ENCODE results near the gene DLST. TPM values are rescaled to one million over a fixed set of nuclear protein-coding genes. Genes with fewer than 3 reads are reported as not detected.
A peak's percentile ranks its signal among the peaks of the same experiment; 100 is the strongest.

The DLST gene
- total RNA-seq, 1 donor, result 92.4 TPM

DNA sequence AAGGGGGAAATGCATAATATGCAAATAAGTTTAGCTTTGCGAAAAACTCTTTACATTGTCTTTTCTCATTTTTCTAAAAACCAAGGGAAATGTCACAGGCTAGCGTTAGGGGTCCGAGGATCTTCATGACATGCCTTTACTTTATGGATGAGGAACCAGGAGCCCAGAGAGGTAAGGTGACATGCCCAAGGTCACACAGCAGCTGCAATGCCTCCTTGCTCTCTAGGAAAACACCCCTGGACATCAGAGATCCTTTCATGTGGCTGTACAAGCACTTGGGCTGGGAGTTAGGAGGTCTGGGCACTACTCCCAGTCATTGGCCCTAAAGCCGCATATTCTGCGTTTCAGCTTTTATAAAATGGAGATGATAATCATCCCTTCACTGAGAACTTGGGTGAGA is 6.5 kb upstream of the DLST start:
- peaks cover 19% of the 10 kb centered on the region for H3K4me1 ChIP-seq (ENCODE audit: insufficient read depth, low read length)
- H3K27me3 ChIP-seq (ENCODE audit: insufficient read depth, low read length), result no peaks in the 10 kb centered on the region
- no peak overlapping the region for H3K4me3 ChIP-seq (ENCODE audit: low read length)
- H3K9me3 ChIP-seq (ENCODE audit: low read depth, low read length), result no peaks in the 10 kb centered on the region

DNA sequence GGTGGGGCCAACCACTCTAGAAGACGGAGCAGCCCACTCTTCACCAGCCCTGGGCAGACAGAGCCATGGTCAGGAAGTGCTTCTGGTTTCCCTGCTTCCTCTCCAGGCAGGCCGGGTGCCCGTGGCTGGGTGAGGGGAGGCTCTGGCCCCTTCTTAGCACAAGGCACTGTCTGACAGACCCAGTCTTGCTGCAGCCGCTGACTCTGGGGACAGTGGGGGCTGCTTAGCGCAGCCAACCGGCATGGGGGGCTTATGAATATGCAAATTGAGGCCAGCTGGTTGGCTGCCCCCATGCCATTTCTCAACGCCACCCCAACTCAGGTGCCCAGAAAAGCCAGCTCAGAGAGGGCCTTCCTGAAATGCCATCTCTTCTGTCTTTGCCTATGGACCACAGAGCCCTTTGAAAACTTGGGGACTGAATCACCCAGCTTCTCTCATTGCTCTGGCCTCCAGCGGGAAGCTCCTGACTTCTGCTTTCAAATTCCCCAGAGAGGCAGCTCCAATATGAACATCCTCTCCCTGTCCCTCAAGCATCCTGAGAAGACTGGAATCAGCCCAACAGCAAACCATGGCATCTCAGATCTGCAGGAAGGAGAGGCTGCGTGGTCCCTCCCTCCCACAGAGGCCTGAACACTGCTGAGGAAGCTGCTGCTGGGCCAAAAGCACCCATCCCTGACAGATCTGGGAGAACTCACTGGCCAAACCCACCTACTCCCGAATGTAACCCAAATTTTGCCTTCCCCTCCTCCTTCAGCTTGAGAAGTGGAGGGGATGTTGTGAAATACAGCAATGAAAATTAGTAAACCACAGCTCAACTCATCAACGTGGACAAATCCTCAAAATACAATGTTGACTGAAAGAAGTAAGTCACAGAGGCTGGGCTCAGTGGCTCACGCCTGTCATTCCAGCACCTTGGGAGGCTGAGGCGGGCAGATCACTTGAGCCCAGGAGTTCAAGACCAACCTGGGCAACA is 5.5 kb upstream of the DLST start, which contains the start of gene PROX2:
TSS of gene PROX2 (minus strand) at position 205 of the 973 bp plus-strand sequence. CDS start 12,311 bp downstream, outside the sequence.
- H3K9me3 ChIP-seq (ENCODE audit: low read depth, low read length), result no peaks in the 10 kb centered on the region
- no peak within 1 kb of the TSS for H3K4me3 ChIP-seq (ENCODE audit: low read length)
- no peaks in the 10 kb centered on the region for H3K27me3 ChIP-seq (ENCODE audit: insufficient read depth, low read length)
- peaks cover 25% of the 10 kb centered on the region for H3K4me1 ChIP-seq (ENCODE audit: insufficient read depth, low read length)

DNA sequence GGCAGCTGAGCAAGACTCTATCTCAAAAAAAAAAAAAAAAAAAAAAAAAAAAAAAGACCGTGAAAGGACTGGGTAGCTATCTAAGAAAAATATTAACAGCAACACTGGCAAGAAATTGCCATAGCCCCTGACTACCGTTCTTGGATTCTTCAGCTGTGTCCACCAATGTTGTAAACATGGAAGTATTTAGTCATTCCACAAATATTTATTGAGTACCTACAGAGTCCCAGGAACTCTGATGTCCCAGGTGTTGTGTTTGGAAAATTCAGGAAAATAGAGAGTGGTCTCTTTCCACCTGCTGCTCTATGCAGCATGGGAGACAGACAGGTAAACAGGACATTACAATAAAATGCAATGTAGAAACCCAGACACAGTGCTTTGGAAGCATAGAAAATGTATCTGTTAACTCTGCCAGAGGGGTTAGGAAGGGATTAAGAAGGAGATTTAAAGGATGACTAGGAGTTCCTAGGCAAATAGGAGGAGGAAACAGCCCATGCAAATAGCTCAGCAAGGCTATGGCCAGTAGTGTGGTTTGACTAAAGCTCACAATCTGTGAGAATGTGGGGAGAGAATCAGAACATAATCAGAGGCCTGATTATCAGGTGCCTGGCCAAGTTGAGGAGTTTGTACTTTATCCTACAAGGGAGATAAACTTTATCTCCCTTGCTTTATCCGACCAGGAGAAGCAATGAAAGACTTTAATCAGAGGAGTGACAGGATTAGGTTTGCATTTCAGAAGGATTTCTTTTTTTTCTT is 2.1 kb upstream of the DLST start:
- Histone ChIP-seq H3K27me3 (ENCODE audit: insufficient read depth, low read length) (no peaks in the 10 kb centered on the region), H3K4me3 (ENCODE audit: low read length) (no peak overlapping the region), H3K4me1 (ENCODE audit: insufficient read depth, low read length) (peaks cover 51% of the 10 kb centered on the region), H3K9me3 (ENCODE audit: low read depth, low read length) (no peaks in the 10 kb centered on the region)

DNA sequence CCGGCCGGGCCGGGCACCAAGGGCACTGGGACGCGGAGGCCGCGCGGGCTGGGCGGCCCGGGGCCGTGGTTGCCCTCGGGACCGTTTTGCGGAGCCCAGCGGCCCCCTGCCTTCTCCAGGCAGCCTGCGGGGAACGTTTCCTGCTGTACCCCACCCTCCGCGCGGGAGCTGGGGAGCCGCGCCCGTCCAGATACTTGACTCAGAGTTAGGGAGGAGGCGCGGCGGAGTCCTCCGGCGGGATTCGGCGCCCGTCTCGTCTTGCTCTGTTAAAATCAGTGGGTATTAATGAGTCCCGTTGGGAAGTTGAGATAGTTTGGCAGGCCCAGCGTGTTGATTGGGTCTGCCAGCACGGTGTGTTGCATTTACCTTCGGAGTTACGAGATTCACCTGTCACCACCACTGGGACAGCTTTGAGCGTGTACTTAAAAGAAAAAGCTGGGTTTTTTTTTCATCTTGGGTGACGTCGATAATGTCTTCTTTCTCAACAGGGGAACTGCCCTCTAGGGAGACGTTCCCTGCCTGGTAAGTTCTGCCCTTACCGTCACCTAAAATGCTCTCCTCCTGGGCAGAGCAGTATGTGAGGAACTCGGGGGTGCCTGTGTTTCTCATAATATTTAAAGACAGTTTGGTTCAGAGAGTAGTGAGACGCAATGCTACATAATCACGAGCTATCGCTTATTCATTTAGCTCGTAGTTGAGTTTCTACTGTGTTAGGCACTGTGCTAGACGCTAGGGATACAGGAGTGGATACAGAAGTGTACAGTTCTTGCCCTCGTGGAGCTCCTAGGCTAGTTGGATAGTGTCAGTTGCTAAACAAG is 596 bp downstream of the DLST start:
- Histone ChIP-seq H3K9me3 (ENCODE audit: low read depth, low read length) (no peaks in the 10 kb centered on the region), H3K27me3 (ENCODE audit: insufficient read depth, low read length) (no peaks in the 10 kb centered on the region), H3K4me1 (ENCODE audit: insufficient read depth, low read length) (peaks cover 44% of the 10 kb centered on the region), H3K4me3 (ENCODE audit: low read length) (peak overlapping the region; percentile 99)

DNA sequence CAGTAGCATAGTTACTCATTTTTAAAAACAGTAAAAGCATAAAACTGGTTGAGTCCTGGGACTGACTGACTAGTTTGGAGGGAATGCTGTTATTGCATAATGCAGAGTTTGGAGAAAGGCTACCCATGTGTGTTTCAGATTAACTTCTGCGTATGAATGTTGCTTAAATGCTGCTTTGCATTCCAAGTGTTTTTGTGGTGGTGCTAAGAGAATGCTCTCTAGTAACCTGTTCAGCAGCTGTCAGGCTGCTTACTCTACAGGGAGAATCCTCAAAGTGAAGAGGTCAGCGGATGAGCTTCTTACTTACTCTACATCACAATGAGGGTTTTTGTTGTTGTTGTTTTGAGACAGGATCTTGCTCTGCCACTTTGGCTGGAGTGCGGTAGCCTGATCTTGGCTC is 4.3 kb downstream of the DLST start:
- Histone ChIP-seq H3K4me1 (ENCODE audit: insufficient read depth, low read length) (peaks cover 44% of the 10 kb centered on the region), H3K27me3 (ENCODE audit: insufficient read depth, low read length) (no peaks in the 10 kb centered on the region), H3K9me3 (ENCODE audit: low read depth, low read length) (no peaks in the 10 kb centered on the region), H3K4me3 (ENCODE audit: low read length) (no peak overlapping the region)

DNA sequence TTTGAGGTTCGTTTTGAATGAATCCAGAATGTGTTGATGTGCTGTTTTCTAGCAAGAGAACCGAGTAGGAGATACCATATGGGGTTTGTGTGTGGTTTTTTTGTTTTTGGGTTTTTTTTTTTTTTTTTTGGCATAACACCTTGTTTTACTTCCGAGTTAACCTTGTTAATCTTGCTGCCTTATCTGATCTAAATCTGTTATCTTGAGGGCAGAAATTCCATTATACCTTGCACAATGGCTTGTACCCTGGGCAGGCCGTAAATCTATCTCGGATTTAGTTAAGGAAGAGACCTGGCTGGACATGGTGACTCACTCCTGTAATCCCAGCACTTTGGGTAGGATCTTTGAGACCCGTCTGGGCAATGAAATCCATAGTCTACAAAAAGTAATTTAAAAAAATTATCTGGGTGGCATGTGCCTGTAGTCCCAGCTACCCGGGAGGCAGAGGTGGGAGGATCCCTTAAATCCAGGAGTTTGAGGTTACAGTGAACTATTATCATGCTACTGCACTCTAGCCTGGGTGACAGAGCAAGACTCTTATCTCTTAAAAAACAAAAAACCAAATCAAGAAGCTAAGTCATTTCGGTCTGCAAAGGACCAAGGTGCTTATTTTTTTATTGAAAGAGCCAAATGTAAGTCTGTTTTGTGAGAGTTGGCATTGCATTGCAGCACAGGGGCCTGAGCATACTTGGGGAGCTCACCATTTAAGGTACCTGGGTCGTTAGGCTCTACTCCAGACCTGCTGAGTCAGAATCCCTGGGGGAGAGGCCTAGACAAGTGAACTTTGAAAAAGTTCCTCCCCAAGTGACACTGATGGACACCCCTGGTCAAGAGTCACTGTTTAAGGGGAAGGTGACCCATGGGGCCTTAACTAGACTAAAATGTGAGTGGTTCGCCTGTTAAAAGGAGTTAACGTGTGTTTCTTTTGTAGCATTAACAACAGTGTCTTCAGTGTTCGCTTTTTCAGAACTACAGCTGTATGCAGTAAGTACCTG is 6.7 kb downstream of the DLST start:
- Histone ChIP-seq H3K9me3 (ENCODE audit: low read depth, low read length) (no peaks in the 10 kb centered on the region), H3K27me3 (ENCODE audit: insufficient read depth, low read length) (no peaks in the 10 kb centered on the region), H3K4me1 (ENCODE audit: insufficient read depth, low read length) (peaks cover 43% of the 10 kb centered on the region), H3K4me3 (ENCODE audit: low read length) (no peak overlapping the region)

DNA sequence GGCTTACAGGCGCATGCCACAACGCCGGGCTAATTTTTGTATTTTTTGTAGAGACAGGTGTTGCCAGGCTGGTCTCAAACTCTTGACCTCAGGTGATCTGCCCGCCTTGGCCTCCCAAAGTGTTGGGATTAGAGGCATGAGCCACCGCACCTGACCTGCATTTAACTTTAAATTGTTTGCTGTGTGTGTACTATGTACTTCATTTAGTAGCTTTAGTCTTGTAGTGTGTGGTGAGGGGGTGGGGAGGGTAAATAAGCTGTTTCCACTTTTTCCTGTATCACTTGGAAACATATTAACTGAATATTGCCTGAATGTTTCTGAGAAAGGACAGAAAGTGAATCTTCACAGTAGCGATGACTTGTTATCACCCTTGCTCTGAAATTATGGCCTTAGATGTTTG is 8.5 kb downstream of the DLST start:
- H3K4me3 ChIP-seq (ENCODE audit: low read length), result no peak overlapping the region
- H3K4me1 ChIP-seq (ENCODE audit: insufficient read depth, low read length), result peaks cover 36% of the 10 kb centered on the region
- H3K27me3 ChIP-seq (ENCODE audit: insufficient read depth, low read length), result no peaks in the 10 kb centered on the region
- H3K9me3 ChIP-seq (ENCODE audit: low read depth, low read length), result no peaks in the 10 kb centered on the region

DNA sequence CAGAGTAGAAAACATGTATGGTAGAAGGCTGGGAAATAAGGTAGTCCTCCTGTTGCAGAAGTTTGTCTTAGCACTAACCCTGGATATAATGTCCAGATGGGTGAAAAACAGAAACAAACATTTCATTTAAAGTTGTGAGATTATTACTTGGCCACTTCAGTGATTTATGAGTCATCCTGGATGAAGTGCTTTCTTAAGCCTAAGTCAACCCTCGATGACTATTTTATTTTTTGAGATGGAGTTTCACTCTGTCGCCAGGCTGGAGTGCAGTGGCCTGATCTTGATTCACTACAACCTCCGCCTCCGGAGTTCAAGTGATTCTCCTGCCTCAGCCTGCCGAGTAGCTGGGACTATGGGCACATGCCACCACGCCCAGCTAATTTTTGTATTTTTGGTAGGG is 10.2 kb downstream of the DLST start:
- H3K4me1 ChIP-seq (ENCODE audit: insufficient read depth, low read length), result peaks cover 30% of the 10 kb centered on the region
- H3K9me3 ChIP-seq (ENCODE audit: low read depth, low read length), result no peaks in the 10 kb centered on the region
- H3K27me3 ChIP-seq (ENCODE audit: insufficient read depth, low read length), result no peaks in the 10 kb centered on the region
- H3K4me3 ChIP-seq (ENCODE audit: low read length), result no peak overlapping the region

DNA sequence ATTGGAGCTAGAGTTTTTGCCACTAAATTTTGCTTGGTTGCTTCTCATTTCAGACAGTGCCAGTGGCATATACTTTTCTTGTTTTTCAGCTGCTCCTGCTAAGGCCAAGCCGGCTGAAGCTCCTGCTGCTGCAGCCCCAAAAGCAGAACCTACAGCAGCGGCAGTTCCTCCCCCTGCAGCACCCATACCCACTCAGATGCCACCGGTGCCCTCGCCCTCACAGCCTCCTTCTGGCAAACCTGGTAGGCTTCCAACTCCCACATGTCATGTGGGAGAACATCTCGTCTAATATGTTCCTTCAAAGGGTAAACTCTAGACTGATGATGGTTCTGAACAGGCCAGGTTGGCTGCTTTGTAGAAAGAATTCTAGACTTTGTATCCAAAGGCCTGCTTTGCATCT is 11.0 kb downstream of the DLST start:
- Histone ChIP-seq H3K4me3 (ENCODE audit: low read length) (no peak overlapping the region), H3K4me1 (ENCODE audit: insufficient read depth, low read length) (peaks cover 30% of the 10 kb centered on the region), H3K9me3 (ENCODE audit: low read depth, low read length) (no peaks in the 10 kb centered on the region), H3K27me3 (ENCODE audit: insufficient read depth, low read length) (no peaks in the 10 kb centered on the region)

DNA sequence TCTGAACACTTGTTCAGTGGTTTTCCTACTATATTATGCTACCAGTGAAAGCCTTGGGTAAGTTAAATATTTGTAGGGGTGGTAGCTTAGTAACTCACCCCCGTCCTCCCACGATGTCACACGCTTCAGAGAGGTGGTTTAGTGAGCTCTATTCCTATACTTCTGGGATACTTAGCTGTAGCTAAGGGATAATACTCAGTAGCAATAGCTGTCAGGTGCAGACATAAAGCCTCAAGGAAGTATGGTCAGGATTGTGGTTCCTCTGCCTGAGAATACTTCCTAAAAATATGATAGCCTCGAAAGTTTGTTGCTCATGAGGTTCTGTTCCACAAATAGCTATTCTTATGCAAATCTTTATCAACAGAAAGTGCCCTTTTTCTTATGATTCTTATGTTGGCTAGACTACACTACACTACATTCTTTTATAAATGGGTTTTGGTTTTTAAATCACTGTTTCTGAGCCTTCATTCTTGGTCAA is 11.9 kb downstream of the DLST start:
- Histone ChIP-seq H3K9me3 (ENCODE audit: low read depth, low read length) (no peaks in the 10 kb centered on the region), H3K4me3 (ENCODE audit: low read length) (no peak overlapping the region), H3K27me3 (ENCODE audit: insufficient read depth, low read length) (no peaks in the 10 kb centered on the region), H3K4me1 (ENCODE audit: insufficient read depth, low read length) (peaks cover 26% of the 10 kb centered on the region)

DNA sequence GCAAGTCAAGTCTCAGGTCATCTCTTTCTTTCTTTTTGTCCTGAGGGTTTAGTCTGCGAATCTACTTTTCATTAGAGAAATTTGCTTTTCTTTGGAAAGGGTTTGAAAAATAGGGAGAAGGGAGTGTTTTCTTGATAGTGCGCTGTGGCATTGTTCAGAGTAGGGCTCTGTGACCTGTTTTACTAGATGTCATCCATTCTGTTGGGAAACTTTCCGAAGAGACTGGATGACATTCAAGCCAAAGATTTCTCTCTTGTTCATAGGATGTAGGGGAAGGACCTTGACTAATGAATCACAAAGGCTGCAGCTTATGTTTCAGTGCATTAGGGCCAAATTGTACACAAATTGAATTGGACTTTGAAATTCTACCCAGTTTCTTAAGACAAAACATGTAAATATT is 14.7 kb downstream of the DLST start:
- peaks cover 26% of the 10 kb centered on the region for H3K4me1 ChIP-seq (ENCODE audit: insufficient read depth, low read length)
- no peaks in the 10 kb centered on the region for H3K9me3 ChIP-seq (ENCODE audit: low read depth, low read length)
- no peaks in the 10 kb centered on the region for H3K27me3 ChIP-seq (ENCODE audit: insufficient read depth, low read length)
- H3K4me3 ChIP-seq (ENCODE audit: low read length), result no peak overlapping the region

DNA sequence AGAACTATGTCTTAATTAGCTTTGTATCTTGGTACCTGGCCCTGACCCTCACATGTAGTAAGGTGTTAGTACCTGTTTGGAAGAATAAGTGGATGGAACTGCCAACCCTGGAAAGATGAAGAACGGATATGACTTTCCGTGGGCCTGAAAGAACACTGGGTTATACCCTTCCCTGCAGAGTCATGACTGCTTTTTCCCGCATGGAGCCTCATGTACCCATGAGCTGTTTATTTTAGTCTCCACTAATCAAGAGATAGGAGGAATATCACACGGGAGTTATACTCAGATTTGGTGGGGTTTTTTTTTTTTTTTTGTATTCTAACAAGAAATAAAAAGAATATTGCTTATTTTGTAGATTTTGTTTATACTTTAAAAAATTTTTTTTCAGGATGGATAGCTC is 15.9 kb downstream of the DLST start:
- Histone ChIP-seq H3K9me3 (ENCODE audit: low read depth, low read length) (no peaks in the 10 kb centered on the region), H3K27me3 (ENCODE audit: insufficient read depth, low read length) (no peaks in the 10 kb centered on the region), H3K4me3 (ENCODE audit: low read length) (no peak overlapping the region), H3K4me1 (ENCODE audit: insufficient read depth, low read length) (peaks cover 18% of the 10 kb centered on the region)

DNA sequence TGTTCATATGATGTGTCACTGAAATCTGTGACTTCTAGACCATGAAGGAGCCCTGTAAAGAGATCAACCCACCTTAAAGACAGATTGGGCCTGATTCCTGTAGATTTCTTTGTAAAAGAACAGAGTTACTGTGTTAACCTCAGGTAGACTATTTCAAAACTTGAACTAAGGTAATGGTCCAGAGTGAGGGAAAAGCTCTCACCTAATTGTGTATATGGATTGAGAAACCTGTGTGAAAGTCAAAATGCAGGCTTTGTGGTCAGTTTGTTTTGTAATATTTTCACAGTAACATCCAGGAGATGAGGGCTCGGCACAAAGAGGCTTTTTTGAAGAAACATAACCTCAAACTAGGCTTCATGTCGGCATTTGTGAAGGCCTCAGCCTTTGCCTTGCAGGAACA is 16.4 kb downstream of the DLST start:
- Histone ChIP-seq H3K27me3 (ENCODE audit: insufficient read depth, low read length) (no peaks in the 10 kb centered on the region), H3K4me1 (ENCODE audit: insufficient read depth, low read length) (peaks cover 13% of the 10 kb centered on the region), H3K9me3 (ENCODE audit: low read depth, low read length) (no peaks in the 10 kb centered on the region), H3K4me3 (ENCODE audit: low read length) (no peak overlapping the region)

DNA sequence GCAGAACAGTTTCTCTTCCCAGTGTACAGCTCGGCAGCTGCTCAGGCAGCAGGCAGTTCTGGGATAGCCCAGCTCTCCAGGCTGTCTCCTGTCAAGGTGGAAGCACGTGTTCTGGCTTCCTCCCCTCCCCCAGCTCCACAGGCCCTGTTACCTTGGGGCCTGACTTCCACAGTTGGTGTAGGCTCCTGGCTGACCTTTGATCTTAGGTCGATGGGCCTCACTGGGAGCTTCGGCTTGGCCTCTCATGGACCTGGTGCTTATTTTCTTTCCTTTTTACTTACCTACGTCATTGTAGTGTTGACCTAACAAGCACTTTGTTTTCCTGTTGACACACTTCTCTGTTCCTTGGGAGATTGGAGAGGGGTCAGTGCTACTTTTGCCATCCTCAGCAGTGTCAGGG is 17.0 kb downstream of the DLST start:
- H3K9me3 ChIP-seq (ENCODE audit: low read depth, low read length), result no peaks in the 10 kb centered on the region
- H3K4me3 ChIP-seq (ENCODE audit: low read length), result no peak overlapping the region
- H3K27me3 ChIP-seq (ENCODE audit: insufficient read depth, low read length), result no peaks in the 10 kb centered on the region
- H3K4me1 ChIP-seq (ENCODE audit: insufficient read depth, low read length), result peaks cover 7% of the 10 kb centered on the region

All from mononuclear cell (primary cell).